ENCODE measurements around the gene XRN2. TPM values are rescaled to one million over a fixed set of nuclear protein-coding genes. Genes with fewer than 3 reads are reported as not detected.

XRN2 gene
- total RNA-seq, 1 experiment from 2014 or later: 111 TPM

- no peak overlapping the region for H3K27ac ChIP-seq
- peaks cover 4% of the 10 kb centered on the region; the same call in 1 of the 2 replicates for H3K4me1 ChIP-seq (replicated peaks)
- no peaks in the 10 kb centered on the region for H3K27me3 ChIP-seq (replicated peaks)
- no peak overlapping the region for H3K4me3 ChIP-seq
- H3K36me3 ChIP-seq: peaks cover 22% of the 10 kb centered on the region
- DNase-seq (ENCODE audit: low read depth in 1 of 2, low spot score in 2 of 2): no peak
- H3K9me3 ChIP-seq (replicated peaks): no peaks in the 10 kb centered on the region
These were observed 9.8 kb downstream of the XRN2 start for GRCh38 chr20:21312813-21313474.

DNA sequence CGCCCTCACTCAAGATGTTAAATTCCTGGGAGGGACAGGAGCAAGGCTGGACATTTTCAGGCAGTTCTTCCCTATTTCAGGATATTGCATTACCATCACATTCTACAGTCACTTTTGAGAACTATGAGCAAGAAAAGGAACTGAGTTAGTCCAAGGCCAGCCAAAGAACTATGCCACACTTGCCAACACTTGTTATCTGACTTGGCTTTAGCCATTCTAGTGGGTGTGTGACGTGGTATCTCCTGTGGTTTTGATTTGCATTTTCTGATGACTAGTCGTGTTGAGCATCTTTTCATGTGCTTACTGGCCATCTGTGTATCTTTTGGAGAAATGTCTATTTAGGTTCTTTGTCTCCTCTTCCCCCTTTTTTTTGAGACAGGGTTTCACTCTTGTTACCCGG lies 12.0 kb downstream of the XRN2 start:
- Histone ChIP-seq H3K27ac (no peak overlapping the region), H3K27me3 (replicated peaks) (no peaks in the 10 kb centered on the region), H3K9me3 (replicated peaks) (no peaks in the 10 kb centered on the region), H3K4me3 (no peak overlapping the region), H3K4me1 (replicated peaks) (peaks cover 4% of the 10 kb centered on the region; the same call in 1 of the 2 replicates), H3K36me3 (peaks cover 7% of the 10 kb centered on the region)
- no peak for DNase-seq (ENCODE audit: low read depth in 1 of 2, low spot score in 2 of 2)

DNA sequence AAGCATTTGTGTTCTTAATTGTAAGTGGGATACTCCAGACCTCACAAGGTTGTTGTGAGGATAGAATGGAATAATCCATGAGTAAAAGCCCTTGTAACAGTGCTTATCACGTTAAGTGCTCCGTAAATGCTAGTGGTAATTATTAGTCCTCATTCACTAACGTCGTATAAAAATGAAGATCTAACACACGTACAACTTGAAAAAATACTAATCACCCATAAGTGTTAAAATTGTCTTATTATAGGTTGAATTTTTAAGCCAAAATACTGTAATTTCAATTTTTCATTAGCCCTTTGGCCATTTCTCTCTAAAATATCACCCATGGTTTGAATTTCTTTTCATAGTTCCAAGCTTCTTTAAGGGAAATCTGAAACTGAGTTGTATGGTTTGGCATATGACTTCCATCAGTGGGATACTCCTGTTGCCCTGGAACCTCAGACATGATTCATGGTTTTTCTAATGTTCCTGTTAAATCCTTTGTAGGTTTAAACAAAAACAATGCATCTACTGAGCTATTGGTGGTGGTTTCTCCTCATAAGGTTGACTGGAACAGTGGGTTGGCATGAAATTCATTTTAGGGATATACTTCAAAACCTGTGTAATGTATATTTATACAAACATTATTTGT lies 19.1 kb downstream of the XRN2 start:
- DNase-seq (ENCODE audit: low read depth in 1 of 2, low spot score in 2 of 2): no peak
- H3K36me3 ChIP-seq: no peaks in the 10 kb centered on the region; the same call in none of the 2 replicates
- H3K4me1 ChIP-seq (replicated peaks): peaks cover 31% of the 10 kb centered on the region
- H3K9me3 ChIP-seq (replicated peaks): peaks cover 6% of the 10 kb centered on the region; the same call in 1 of the 2 replicates
- no peak overlapping the region for H3K27ac ChIP-seq
- no peak overlapping the region for H3K4me3 ChIP-seq
- no peaks in the 10 kb centered on the region for H3K27me3 ChIP-seq (replicated peaks)

DNA sequence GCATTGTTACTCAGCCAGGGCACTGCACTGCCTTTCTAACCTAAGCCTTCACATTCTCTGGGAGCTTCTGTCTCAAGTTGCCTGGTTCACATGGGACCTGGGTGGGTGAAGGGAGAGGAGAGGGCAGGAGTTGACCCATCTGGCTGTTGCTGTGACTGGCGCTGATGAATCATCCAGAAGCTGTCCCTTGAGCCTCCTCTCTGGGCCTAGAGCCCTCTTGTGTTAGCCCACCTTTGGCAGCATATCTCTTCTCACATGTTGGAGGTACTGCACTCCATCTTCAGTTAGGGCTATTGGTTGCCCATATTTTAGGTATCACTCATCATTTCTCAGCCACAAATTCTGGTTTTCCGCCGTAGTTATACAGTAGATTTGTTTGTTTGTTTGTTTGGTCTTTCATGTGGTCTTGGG lies 19.8 kb downstream of the XRN2 start:
- 0 out of 2 replicates have a peak overlapping the region, but pooled peaks have one; percentile 24 for H3K27ac ChIP-seq
- H3K4me1 ChIP-seq (replicated peaks): peaks cover 31% of the 10 kb centered on the region
- H3K27me3 ChIP-seq (replicated peaks): no peaks in the 10 kb centered on the region
- peaks cover 5% of the 10 kb centered on the region for H3K36me3 ChIP-seq
- peaks cover 6% of the 10 kb centered on the region; the same call in 1 of the 2 replicates for H3K9me3 ChIP-seq (replicated peaks)
- DNase-seq (ENCODE audit: low read depth in 1 of 2, low spot score in 2 of 2): peak in 1 of 2 experiments; percentile 16
- H3K4me3 ChIP-seq: no peak overlapping the region

- peak overlapping the region; percentile 24; the same call in 1 of the 2 replicates for H3K27ac ChIP-seq
- H3K4me1 ChIP-seq (replicated peaks): peaks cover 31% of the 10 kb centered on the region
- no peak overlapping the region for H3K4me3 ChIP-seq
- DNase-seq (ENCODE audit: low read depth in 1 of 2, low spot score in 2 of 2): peak; percentile 51 to 72
- peaks cover 11% of the 10 kb centered on the region for H3K36me3 ChIP-seq
- no peaks in the 10 kb centered on the region for H3K27me3 ChIP-seq (replicated peaks)
- peaks cover 6% of the 10 kb centered on the region; the same call in 1 of the 2 replicates for H3K9me3 ChIP-seq (replicated peaks)
These were observed 20.5 kb downstream of the XRN2 start for GRCh38 chr20:21323640-21324039.

GRCh38 chr20:21324126-21324525 lies 21.0 kb downstream of the XRN2 start:
- DNase-seq (ENCODE audit: low read depth in 1 of 2, low spot score in 2 of 2): no peak
- no peak overlapping the region for H3K4me3 ChIP-seq
- no peaks in the 10 kb centered on the region for H3K27me3 ChIP-seq (replicated peaks)
- H3K9me3 ChIP-seq (replicated peaks): peaks cover 6% of the 10 kb centered on the region; the same call in 1 of the 2 replicates
- H3K4me1 ChIP-seq (replicated peaks): peaks cover 31% of the 10 kb centered on the region
- H3K36me3 ChIP-seq: peaks cover 11% of the 10 kb centered on the region
- no peak overlapping the region for H3K27ac ChIP-seq

- Histone ChIP-seq H3K36me3 (peaks cover 14% of the 10 kb centered on the region), H3K27me3 (replicated peaks) (no peaks in the 10 kb centered on the region), H3K9me3 (replicated peaks) (peaks cover 6% of the 10 kb centered on the region; the same call in 1 of the 2 replicates), H3K27ac (no peak overlapping the region), H3K4me1 (replicated peaks) (peaks cover 31% of the 10 kb centered on the region), H3K4me3 (no peak overlapping the region)
- no peak for DNase-seq (ENCODE audit: low read depth in 1 of 2, low spot score in 2 of 2)
These were observed 22.2 kb downstream of the XRN2 start for GRCh38 chr20:21325296-21325695.

GRCh38 chr20:21326700-21327099 lies 23.6 kb downstream of the XRN2 start:
- Histone ChIP-seq H3K27me3 (replicated peaks) (no peaks in the 10 kb centered on the region), H3K36me3 (peaks cover 26% of the 10 kb centered on the region), H3K4me3 (no peak overlapping the region), H3K4me1 (replicated peaks) (peaks cover 31% of the 10 kb centered on the region), H3K27ac (no peak overlapping the region), H3K9me3 (replicated peaks) (peaks cover 6% of the 10 kb centered on the region; the same call in 1 of the 2 replicates)
- DNase-seq (ENCODE audit: low read depth in 1 of 2, low spot score in 2 of 2): no peak

DNA sequence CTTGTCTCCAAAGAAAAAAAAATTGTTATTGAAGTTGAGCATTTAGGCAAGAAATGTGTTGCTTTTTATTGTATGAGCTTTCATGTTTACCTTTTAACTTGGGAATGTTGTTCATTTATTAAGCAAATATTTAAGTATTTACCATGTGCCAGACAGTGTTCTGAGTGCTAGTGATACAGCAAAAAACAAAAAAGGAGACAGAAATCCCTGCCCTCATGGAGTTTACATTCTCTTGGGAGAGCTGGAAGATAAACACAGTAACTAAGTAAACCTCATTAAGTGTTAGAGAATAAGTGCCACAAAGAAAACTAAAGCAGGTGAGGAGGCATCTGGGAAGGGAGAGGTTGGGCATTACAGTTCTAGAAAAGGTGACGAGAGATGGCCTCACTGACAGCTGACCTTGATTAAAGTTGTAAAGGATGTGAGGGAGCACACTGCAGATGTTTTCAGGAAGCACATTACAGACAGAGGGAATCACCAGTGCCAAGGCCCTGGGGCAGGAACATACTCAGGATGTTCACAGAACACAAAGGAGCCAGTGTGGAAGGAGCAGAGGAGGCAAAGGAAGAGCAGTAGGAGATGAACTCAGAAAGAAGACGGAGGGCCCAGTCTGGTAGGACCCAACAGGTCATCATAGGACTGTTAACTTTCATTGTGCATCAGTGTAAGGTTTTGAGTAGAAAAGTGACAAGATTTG lies 33.5 kb downstream of the XRN2 start:
- Histone ChIP-seq H3K9me3 (replicated peaks) (no peaks in the 10 kb centered on the region), H3K27me3 (replicated peaks) (no peaks in the 10 kb centered on the region), H3K4me1 (replicated peaks) (no peaks in the 10 kb centered on the region), H3K4me3 (no peak overlapping the region), H3K27ac (no peak overlapping the region), H3K36me3 (peaks cover 98% of the 10 kb centered on the region)
- DNase-seq (ENCODE audit: low read depth in 1 of 2, low spot score in 2 of 2): no peak

GRCh38 chr20:21338291-21338690 lies 35.2 kb downstream of the XRN2 start:
- Histone ChIP-seq H3K36me3 (peaks cover 90% of the 10 kb centered on the region), H3K27ac (no peak overlapping the region), H3K4me1 (replicated peaks) (no peaks in the 10 kb centered on the region), H3K9me3 (replicated peaks) (no peaks in the 10 kb centered on the region), H3K27me3 (replicated peaks) (no peaks in the 10 kb centered on the region), H3K4me3 (no peak overlapping the region)
- no peak for DNase-seq (ENCODE audit: low read depth in 1 of 2, low spot score in 2 of 2)

GRCh38 chr20:21339499-21339898 lies 36.4 kb downstream of the XRN2 start:
- Histone ChIP-seq H3K27ac (no peak overlapping the region), H3K27me3 (replicated peaks) (no peaks in the 10 kb centered on the region), H3K4me1 (replicated peaks) (no peaks in the 10 kb centered on the region), H3K36me3 (peaks cover 84% of the 10 kb centered on the region), H3K4me3 (no peak overlapping the region), H3K9me3 (replicated peaks) (no peaks in the 10 kb centered on the region)
- DNase-seq (ENCODE audit: low read depth in 1 of 2, low spot score in 2 of 2): no peak

DNA sequence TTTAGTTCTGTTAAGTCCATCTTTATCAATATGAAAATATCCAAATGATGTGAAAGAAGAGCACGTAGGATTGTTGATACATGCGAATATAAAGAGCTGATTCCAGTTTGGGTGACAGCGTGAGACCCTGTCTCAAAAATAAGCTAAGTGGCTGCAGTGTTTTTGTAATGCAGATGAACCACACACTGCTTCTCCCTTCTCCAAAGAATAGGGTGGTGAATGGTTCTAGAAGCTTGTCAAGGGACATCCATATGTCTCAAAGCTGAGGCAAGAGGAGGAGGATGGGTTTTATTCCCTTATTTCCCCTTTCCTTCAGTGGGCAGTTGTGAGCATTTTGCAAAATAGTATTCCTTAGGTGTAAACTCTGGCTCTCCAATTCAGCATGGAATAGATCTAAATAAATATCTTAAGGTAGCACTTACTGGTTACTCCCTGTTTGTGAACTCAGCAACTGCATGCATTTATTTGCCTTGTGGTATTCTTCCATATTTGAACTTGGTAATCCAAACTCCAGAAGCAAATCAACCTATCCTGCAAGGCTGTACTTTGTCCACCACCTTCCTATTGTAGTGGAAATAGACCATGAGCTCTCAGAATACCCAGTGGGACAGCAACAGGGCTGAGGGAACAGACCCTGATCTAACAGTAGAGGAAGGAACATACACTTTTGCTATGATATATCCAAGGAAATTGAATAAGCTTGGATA lies 38.0 kb downstream of the XRN2 start:
- no peak for DNase-seq (ENCODE audit: low read depth in 1 of 2, low spot score in 2 of 2)
- Histone ChIP-seq H3K9me3 (replicated peaks) (no peaks in the 10 kb centered on the region), H3K4me3 (no peak overlapping the region), H3K27me3 (replicated peaks) (no peaks in the 10 kb centered on the region), H3K36me3 (peaks cover 68% of the 10 kb centered on the region), H3K4me1 (replicated peaks) (no peaks in the 10 kb centered on the region), H3K27ac (no peak overlapping the region)

DNA sequence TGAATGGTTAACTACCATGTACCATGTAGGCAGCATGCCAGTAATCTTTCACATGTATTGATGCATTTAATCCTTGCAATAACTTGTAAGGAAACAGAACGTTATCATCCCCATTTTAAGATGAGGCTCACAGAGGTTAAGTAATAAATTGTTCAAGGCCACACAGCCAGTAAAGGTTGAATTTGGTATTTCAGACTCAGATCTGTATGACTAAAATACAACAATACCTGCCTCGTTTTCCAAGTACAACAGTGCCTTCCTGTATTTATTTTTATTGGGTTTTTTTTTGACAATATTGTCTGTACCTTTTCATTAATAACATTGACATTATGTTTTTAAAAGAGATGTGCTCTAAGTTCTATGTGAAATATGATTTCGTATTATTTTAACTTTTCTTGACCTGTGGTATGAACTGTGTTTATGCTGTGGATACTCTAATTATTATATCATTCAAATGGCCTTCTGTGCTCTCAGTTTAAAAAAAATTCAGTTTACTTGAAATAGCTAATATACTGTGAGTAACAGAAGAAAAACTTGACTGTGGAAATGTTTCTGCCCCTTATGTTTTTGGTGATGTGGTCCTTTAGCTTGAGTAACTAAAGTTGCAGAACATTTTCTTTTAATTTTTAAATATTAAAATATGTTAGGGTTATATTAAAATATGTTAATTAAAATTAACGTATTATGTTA lies 39.7 kb downstream of the XRN2 start:
- no peak overlapping the region for H3K4me3 ChIP-seq
- DNase-seq (ENCODE audit: low read depth in 1 of 2, low spot score in 2 of 2): no peak
- H3K36me3 ChIP-seq: peaks cover 60% of the 10 kb centered on the region
- H3K9me3 ChIP-seq (replicated peaks): no peaks in the 10 kb centered on the region
- H3K27ac ChIP-seq: no peak overlapping the region
- no peaks in the 10 kb centered on the region for H3K4me1 ChIP-seq (replicated peaks)
- no peaks in the 10 kb centered on the region for H3K27me3 ChIP-seq (replicated peaks)

Measured in SJSA1 (cell line).